Ovary (tissue), 9 donors: ENCODE measurements around the gene SLC26A11. TPM values are rescaled to one million over a fixed set of nuclear protein-coding genes. Genes with fewer than 3 reads are reported as not detected.
"Not testable (repeated sequence)": the region's sequence is repeated elsewhere in the genome, so short reads cannot be mapped to it uniquely, and the experiment has no call there.

Experiments used
- DNase-seq, 5 donors: peaks; one replicate each; pipeline ENCODE4 v3.0.0-alpha.2; 2019 to 2020
- H3K27ac ChIP-seq, 2 donors: fragments of 200-600 bp; one replicate each; pipeline versions ENCODE4 v1.5.1 to v1.8.0; 2019 to 2022
- H3K27me3 ChIP-seq: fragments of 200-600 bp; one replicate; pipeline ENCODE4 v1.8.0; 2022
- H3K36me3 ChIP-seq: fragments of 200-600 bp; sonication (generic); one replicate; pipeline ENCODE4 v1.5.1; 2019
- H3K4me1 ChIP-seq: one replicate; pipeline ENCODE4 v1.8.1; 2013; ENCODE audit warnings: mild to moderate bottlenecking, moderate library complexity; ENCODE audit not compliant: insufficient read depth
- H3K4me3 ChIP-seq: fragments of 200-600 bp; sonication (generic); one replicate; pipeline ENCODE4 v1.5.1; 2017
- H3K9me3 ChIP-seq, 2 donors: fragments of 200-600 bp in 1 of 2; sonication (generic) in 1 of 2; one replicate each; pipeline versions ENCODE4 v1.5.1 to v1.8.1; 2013 to 2019; ENCODE audit warnings: mild to moderate bottlenecking in 1 of 2, moderate library complexity in 1 of 2
- EP300 ChIP-seq: sonication (generic); formaldehyde crosslinking; IDR thresholded peaks from one replicate; pipeline ENCODE4 v1.6.1; 2017; ENCODE audit warnings: antibody characterized with exemption
- POLR2A ChIP-seq: fragments of 450-650 bp; IDR thresholded peaks from one replicate; pipeline ENCODE4 v1.6.1; 2017; ENCODE audit warnings: antibody characterized with exemption, mild to moderate bottlenecking, moderate library complexity
- WGBS, 3 donors: extraction: QIAGEN DNeasy Blood & Tissue Kit in 1 of 3; methylation state at CpG; one replicate each; pipeline versions ENCODE4 v1.1.5 to v1.1.7; 2013 to 2017; 5-methylcytosine and 5-hydroxymethylcytosine counted together
- intact Hi-C, 4 donors: fragments of 100-400 bp; cut with DNase I; formaldehyde crosslinking; loops; one replicate each; pipeline versions ENCODE4 v1.11.0 to v1.15.1; 2022 to 2023
- polyA plus RNA-seq, 2 donors: library from polyadenylated mRNA; stranded (reverse); fragments of 200-250 nt in 1 of 2; fragments of 350-450 nt in 1 of 2; fragmentation: Illumina TruSeq in 1 of 2; extraction: RNeasy Lipid Tissue Mini Kit (QIAGEN cat#74804) in 1 of 2; gene quantifications; one replicate each; pipeline ENCODE4 v1.2.3, GENCODE V29; 2013 to 2014
- total RNA-seq, 7 donors: library from RNA; depleted of rRNA in 2 of 7; stranded (reverse); fragments of >200 nt in 2 of 7; fragmentation: NEBNext Ultra II Directional in 3 of 7; extraction: Animal tissue kit (Norgen Biotek cat#: 25700) in 3 of 7; gene quantifications; one replicate each; pipeline versions ENCODE4 v1.1.0 to v1.2.4, GENCODE V29; 2016 to 2023
- TF ChIP-seq, protein P1 (sequence below), 3 donors: fragments of 450-650 bp in 2 of 3; fragments of 200-600 bp in 1 of 3; IDR thresholded peaks; one replicate each; pipeline versions ENCODE4 v1.5.1 to v1.8.0; 2016 to 2022; ENCODE audit warnings: antibody characterized with exemption in 3 of 3, mild to moderate bottlenecking in 1 of 3
- donor health status: DM: no; HTN: no; CAD: no; lungs with moderate emphysema.
- donor health status: DM: no; HTN: no; CAD: no.
- donor health status: Bipolar disorder and iron deficiency.
- donor health status: DM: yes; HTN: yes; CAD: no.
- donor health status: DM: no; HTN: no; CAD: no.
- donor health status: DM: yes; HTN: yes; CAD: no.

Gene SLC26A11
- total and polyA plus RNA-seq, 9 donors, result 8.4 to 30.3 (median 22.8) TPM

DNA sequence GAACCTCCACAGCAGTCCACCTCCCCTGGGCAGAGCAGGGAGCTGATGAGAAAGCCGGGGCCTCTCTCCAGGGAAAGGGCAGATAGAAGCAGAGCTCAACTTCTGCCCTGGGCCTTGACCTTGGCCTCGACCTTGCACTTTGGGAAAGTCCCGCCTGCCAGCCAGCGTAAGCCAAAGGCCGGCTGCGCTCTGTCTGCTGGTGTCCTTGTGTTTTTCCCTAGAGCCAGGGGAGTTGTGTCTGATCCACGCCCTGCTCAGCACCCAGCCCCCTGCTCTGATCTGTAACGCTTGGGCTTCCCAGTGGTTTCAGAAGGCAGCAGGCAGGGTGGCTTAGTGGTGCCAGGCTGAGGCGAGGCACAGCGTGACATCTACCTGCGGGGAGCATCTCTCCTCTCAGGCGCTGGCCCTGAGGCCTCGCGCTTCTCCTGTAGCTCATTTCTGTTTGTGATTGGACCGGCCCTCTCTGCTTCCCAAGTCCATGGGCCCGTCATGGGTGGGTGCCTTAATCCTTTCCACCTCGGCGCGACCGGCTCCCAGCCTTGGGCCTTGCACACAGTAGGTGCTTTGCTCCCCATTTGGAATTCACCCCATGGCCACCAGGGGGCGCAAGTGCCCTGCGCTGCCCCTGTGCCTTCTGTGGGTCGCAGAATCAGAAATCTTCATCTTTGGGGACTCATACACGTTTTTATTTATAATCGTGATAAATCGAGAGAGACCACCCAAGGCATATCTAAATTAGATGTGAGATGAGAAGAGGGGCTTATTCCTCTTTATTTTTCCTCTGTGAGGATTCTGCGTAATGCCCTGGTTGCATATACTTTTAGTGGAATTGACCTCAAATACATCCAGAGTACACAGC lies 24.3 kb upstream of the SLC26A11 start:
- Histone ChIP-seq H3K27ac (no peak overlapping the region), H3K4me3 (no peak overlapping the region), H3K4me1 (no peaks in the 10 kb centered on the region), H3K36me3 (no peaks in the 10 kb centered on the region), H3K9me3 (no peaks in the 10 kb centered on the region), H3K27me3 (no peaks in the 10 kb centered on the region)
- peak in 1 of 5 donors; percentile 33 for DNase-seq
- 47 to 58% (median 47%) methylated on average over 27 of the region's 27 CpGs for WGBS, 3 donors
- intact Hi-C loops, result loop anchor here in 1 of 4 donors (10.0 kb wide), 1 partner anchor 169 kb away; no protein-coding TSS in a partner anchor
- TF ChIP-seq, protein P1, sequence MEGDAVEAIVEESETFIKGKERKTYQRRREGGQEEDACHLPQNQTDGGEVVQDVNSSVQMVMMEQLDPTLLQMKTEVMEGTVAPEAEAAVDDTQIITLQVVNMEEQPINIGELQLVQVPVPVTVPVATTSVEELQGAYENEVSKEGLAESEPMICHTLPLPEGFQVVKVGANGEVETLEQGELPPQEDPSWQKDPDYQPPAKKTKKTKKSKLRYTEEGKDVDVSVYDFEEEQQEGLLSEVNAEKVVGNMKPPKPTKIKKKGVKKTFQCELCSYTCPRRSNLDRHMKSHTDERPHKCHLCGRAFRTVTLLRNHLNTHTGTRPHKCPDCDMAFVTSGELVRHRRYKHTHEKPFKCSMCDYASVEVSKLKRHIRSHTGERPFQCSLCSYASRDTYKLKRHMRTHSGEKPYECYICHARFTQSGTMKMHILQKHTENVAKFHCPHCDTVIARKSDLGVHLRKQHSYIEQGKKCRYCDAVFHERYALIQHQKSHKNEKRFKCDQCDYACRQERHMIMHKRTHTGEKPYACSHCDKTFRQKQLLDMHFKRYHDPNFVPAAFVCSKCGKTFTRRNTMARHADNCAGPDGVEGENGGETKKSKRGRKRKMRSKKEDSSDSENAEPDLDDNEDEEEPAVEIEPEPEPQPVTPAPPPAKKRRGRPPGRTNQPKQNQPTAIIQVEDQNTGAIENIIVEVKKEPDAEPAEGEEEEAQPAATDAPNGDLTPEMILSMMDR (IDR thresholded peaks at IDR 0.05), result peak; percentile 52 to 69 (median 58)
- no peak for TF ChIP-seq POLR2A

DNA sequence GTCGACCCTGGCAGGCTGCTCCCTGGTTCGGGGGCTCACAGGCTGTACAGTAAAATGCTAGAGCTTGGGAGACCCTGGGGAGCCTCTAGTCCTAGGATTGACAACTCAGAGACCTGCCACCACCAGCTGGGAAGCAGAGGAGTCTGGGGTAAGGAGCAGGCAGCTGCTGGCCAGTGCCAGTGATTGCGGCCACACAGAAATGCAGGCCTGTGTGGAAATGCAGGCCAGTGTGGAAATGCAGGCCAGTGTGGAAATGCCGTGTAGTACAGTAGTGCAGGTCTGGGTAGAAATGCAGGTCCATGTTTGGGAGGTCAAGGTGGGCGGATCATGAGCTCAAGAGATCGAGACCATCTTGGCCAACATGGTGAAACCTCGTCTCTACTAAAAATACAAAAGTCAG lies 23.6 kb upstream of the SLC26A11 start:
- Histone ChIP-seq H3K27me3 (no peaks in the 10 kb centered on the region), H3K4me1 (no peaks in the 10 kb centered on the region), H3K4me3 (no peak overlapping the region), H3K9me3 (no peaks in the 10 kb centered on the region), H3K27ac (no peak overlapping the region), H3K36me3 (no peaks in the 10 kb centered on the region)
- intact Hi-C loops, result loop anchor here in 1 of 4 donors (10.0 kb wide), 1 partner anchor 168 kb away; no protein-coding TSS in a partner anchor
- TF ChIP-seq EP300 (no peak), POLR2A (no peak)
- TF ChIP-seq, protein P1 (IDR thresholded peaks at IDR 0.05), result no peak
- no peak for DNase-seq
- WGBS, 3 donors, result 88 to 91% (median 89%) methylated on average over 7 of the region's 7 CpGs

DNA sequence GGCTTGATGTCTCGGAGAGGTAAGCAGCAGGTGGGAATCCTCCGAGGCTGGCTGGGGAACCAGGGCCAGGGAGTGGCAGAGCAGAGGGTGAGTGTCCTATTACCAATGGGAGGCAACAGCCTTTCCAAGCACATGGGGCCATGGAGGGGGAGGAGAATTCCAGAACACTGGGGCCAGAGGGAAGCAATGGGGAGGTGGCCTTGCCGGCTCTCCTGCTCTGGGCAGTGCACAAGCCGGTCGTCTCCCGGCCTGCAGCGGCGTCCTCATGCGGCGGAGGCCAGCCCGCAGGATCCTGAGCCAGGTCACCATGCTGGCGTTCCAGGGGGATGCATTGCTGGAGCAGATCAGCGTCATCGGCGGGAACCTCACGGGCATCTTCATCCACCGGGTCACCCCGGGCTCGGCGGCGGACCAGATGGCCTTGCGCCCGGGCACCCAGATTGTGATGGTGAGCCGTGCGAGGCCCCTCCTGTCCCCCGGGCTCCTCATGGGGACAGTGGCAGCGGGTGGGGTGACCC lies 22.0 kb upstream of the SLC26A11 start:
- H3K27me3 ChIP-seq, result no peaks in the 10 kb centered on the region
- TF ChIP-seq EP300 (no peak), POLR2A (no peak)
- TF ChIP-seq, protein P1 (IDR thresholded peaks at IDR 0.05), result no peak
- intact Hi-C loops, result loop anchor here in 1 of 4 donors (10.0 kb wide), 1 partner anchor 167 kb away; no protein-coding TSS in a partner anchor

DNA sequence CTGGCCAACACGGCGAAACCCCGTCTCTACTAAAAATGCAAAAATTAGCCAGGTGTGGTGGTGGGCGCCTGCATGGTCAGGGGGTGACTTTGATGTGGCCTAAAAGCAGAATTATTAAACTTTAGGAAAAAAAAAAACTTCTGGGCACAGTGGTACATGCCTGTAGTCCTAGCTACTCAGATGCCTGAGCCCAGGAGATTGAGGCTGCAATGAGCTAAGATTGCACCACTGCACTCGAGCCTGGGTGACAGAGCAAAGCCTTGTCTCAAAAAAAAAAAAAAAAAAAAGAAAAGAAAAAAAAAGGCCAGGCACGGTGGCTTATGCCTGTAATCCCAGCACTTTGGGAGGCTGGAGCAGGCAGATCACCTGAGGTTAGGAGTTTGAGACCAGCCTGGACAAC lies 20.9 kb upstream of the SLC26A11 start:
- H3K4me3 ChIP-seq, DNase-seq, H3K4me1 ChIP-seq, H3K27ac ChIP-seq, H3K27me3 ChIP-seq, H3K36me3 ChIP-seq, H3K9me3 ChIP-seq: not testable (repeated sequence)
- WGBS, 3 donors, result 65 to 68% (median 67%) methylated on average over 6 of the region's 6 CpGs
- intact Hi-C loops, result loop anchor here in 1 of 4 donors (10.0 kb wide), 1 partner anchor 166 kb away; no protein-coding TSS in a partner anchor

More for the DNA sequence above, 22.0 kb upstream of the SLC26A11 start:
- 45 to 57% (median 53%) methylated on average over 24 to 27 of the region's 27 CpGs for WGBS, 3 donors
- Histone ChIP-seq H3K36me3 (no peaks in the 10 kb centered on the region), H3K4me1 (no peaks in the 10 kb centered on the region), H3K9me3 (no peaks in the 10 kb centered on the region), H3K27ac (no peak overlapping the region), H3K4me3 (no peak overlapping the region)
- no peak for DNase-seq

DNA sequence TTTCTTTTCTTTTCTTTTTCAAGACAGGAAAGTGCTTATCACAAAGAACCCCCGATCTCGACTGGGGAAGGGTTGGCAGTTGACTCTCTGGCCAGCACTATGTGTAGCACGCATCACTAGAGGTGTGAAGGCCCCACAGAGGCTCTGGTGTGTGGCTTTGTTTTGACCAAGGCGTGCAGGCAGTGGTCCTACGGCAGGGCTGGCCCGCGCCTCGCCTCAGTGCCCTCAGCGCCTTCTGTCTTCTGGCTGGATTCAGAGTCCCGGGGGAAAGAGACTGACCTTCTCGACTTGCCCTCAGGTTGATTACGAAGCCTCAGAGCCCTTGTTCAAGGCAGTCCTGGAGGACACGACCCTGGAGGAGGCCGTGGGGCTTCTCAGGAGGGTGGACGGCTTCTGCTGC lies 18.8 kb upstream of the SLC26A11 start:
- no peak for DNase-seq
- WGBS, 3 donors, result 71 to 80% (median 73%) methylated on average over 14 to 15 of the region's 15 CpGs
- no peaks in the 10 kb centered on the region for H3K4me1 ChIP-seq
- H3K4me3 ChIP-seq, result no peak overlapping the region
- no peak overlapping the region for H3K27ac ChIP-seq
- no peaks in the 10 kb centered on the region for H3K9me3 ChIP-seq
- H3K27me3 ChIP-seq, result no peaks in the 10 kb centered on the region
- no peaks in the 10 kb centered on the region for H3K36me3 ChIP-seq
- intact Hi-C loops, result no loop called here
- TF ChIP-seq, protein P1 (IDR thresholded peaks at IDR 0.05), result no peak
- TF ChIP-seq POLR2A, result no peak
- no peak for TF ChIP-seq EP300
